ENCODE results near the gene C2CD2. TPM values are rescaled to one million over a fixed set of nuclear protein-coding genes. Genes with fewer than 3 reads are reported as not detected.

The C2CD2 gene
- total RNA-seq, 4 donors from 2014 or later: 37.5 to 63.9 (median 51.6) TPM

DNA sequence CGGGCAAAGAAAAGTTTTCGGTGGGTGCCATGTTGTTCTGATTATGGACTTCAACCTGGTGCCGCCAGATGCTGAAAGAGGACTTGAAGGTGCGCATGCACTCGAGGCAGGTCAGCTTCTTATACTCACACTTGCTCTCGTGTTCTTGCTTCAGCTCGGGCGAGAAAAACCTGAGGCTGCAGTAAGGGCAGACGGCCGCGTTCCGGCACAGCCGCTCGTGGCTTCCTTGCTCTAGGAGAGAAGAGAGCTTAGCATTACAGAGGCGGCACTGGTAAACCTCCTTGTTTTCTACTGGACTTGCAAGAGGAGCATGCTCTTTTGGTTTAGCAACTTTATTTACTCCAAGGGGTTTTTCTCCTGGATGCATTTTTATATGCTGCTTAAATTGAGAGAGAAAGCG is 37.8 kb upstream of the C2CD2 start:
- WGBS, 2 donors: 97 to 99% methylated on average over 16 of the region's 16 CpGs
- Histone ChIP-seq H3K4me3 (no peak overlapping the region), H3K27me3 (no peaks in the 10 kb centered on the region), H3K4me1 (no peaks in the 10 kb centered on the region), H3K27ac (no peak overlapping the region), H3K9me3 (peaks cover 0 to 6% (median 0%) of the 10 kb centered on the region in 4 donors), H3K36me3 (peaks cover 0 to 62% (median 6%) of the 10 kb centered on the region in 3 donors)
- no peak for DNase-seq (ENCODE audit: low spot score in 2 of 2)
- TF ChIP-seq, protein P1, sequence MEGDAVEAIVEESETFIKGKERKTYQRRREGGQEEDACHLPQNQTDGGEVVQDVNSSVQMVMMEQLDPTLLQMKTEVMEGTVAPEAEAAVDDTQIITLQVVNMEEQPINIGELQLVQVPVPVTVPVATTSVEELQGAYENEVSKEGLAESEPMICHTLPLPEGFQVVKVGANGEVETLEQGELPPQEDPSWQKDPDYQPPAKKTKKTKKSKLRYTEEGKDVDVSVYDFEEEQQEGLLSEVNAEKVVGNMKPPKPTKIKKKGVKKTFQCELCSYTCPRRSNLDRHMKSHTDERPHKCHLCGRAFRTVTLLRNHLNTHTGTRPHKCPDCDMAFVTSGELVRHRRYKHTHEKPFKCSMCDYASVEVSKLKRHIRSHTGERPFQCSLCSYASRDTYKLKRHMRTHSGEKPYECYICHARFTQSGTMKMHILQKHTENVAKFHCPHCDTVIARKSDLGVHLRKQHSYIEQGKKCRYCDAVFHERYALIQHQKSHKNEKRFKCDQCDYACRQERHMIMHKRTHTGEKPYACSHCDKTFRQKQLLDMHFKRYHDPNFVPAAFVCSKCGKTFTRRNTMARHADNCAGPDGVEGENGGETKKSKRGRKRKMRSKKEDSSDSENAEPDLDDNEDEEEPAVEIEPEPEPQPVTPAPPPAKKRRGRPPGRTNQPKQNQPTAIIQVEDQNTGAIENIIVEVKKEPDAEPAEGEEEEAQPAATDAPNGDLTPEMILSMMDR (IDR thresholded peaks at IDR 0.05): no peak
- TF ChIP-seq POLR2A (IDR thresholded peaks at IDR 0.05) (no peak), EP300 (IDR thresholded peaks at IDR 0.05) (no peak)

DNA sequence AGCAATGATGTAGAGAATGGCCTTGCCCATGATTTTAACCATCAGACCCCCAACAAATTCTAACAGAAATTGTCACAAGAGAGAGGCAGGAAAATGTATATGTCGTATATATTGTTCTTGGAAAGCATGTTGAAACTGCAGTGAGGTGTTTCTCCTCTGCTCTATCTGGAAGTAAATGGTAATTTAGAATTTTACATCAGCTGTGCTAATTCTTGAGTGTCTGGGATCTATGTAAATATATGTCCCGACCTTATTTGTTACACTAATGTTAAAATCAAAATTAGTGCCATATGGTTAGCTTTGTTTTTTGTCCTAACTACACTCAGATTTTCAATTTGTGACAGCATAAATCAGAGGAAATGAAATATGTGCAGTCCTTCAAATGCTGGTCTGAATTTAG is 35.9 kb upstream of the C2CD2 start:
- WGBS, 2 donors: 94 to 98% methylated on average over 2 of the region's 2 CpGs
- H3K27ac ChIP-seq: no peak overlapping the region

DNA sequence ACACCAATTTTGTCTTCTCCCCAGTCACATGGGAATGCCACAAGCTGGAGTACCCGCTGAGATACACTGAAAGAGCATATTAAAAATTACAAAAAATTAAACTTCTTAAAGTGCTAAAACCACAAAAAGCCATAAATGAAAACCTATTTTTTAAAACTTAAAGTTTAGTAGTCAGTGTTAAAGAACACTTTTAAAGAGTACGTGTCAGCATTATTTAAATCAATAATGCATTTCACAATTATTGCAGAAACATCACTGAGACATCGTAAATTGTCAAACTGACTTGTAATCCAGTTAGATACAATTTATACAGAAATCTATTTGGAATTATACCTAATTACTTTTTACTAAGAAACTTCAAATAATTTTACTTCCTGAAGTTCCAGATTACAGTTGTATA is 33.5 kb upstream of the C2CD2 start:
- Histone ChIP-seq H3K4me3 (no peak overlapping the region), H3K4me1 (no peaks in the 10 kb centered on the region), H3K36me3 (peaks cover 0 to 20% (median 6%) of the 10 kb centered on the region in 3 donors), H3K9me3 (peaks cover 0 to 4% (median 0%) of the 10 kb centered on the region in 4 donors), H3K27ac (no peak overlapping the region), H3K27me3 (no peaks in the 10 kb centered on the region)
- TF ChIP-seq, protein P1 (IDR thresholded peaks at IDR 0.05): no peak
- TF ChIP-seq EP300 (IDR thresholded peaks at IDR 0.05): no peak
- TF ChIP-seq POLR2A (IDR thresholded peaks at IDR 0.05): no peak
- whole genome bisulfite sequencing, 2 donors: 89 to 92% methylated on average over 3 of the region's 3 CpGs
- DNase-seq (ENCODE audit: low spot score in 2 of 2): no peak

More for the DNA sequence above, 35.9 kb upstream of the C2CD2 start:
- Histone ChIP-seq H3K9me3 (no peaks in the 10 kb centered on the region), H3K4me3 (no peak overlapping the region), H3K36me3 (peaks cover 0 to 44% (median 6%) of the 10 kb centered on the region in 3 donors), H3K4me1 (no peaks in the 10 kb centered on the region), H3K27me3 (no peaks in the 10 kb centered on the region)
- TF ChIP-seq, protein P1 (IDR thresholded peaks at IDR 0.05): no peak
- no peak for TF ChIP-seq EP300 (IDR thresholded peaks at IDR 0.05)
- TF ChIP-seq POLR2A (IDR thresholded peaks at IDR 0.05): no peak
- no peak for DNase-seq (ENCODE audit: low spot score in 2 of 2)

DNA sequence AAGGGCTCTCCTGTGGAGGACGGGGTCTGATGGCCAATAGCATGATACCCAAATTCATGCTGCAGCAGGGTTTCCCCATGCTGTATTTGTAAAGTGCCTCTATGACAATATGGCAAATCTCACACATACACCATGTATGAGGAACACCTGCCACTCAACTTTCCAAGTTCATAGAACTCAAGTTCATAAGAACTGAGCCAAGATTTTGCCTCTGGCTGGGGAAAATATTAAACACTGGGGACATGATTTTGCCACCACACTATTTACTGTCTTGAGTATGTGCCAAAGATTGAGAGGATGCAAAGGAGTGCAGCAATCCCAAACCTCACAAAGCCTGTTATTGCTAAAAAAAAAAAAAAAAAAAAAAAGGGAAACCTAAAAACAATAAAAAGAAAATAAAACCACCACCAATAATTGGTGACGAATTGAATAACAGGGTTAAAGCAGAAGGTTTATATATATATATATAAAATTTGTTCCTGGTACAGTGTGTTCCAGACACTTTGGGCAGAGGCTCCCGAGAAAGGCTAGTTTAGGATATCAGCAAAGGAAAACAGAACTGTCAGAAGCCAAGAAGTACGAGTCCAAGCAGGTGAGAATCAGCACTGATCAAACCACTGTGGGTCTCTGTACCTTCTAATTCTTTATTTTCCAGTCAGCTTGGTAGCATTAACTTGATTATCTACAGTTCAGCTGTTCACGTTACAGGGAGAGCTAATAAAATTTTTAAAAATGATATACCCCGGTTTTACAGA is 32.0 kb upstream of the C2CD2 start:
- WGBS, 2 donors: 86 to 87% methylated on average over 6 of the region's 6 CpGs
- TF ChIP-seq POLR2A (IDR thresholded peaks at IDR 0.05): no peak
- TF ChIP-seq EP300 (IDR thresholded peaks at IDR 0.05): no peak
- TF ChIP-seq, protein P1 (IDR thresholded peaks at IDR 0.05): no peak
- no peak for DNase-seq (ENCODE audit: low spot score in 2 of 2)

DNA sequence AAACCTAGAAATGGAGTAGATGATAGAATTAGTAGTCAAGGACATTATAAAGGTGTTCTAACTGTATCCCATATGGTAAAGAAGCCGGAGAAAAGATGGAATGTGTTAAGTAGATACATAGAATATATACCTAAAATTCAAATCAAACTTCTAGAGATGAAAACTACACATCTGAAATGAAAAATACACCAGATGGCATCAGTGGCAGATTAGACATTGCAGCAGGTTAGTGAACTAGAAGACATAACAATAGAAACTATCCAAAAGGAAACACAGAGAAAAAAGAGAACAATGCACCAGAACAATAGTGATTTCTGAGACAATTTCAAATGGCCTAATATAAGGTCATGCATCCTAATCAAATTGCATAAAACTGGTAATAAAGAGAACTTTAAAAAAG is 29.4 kb upstream of the C2CD2 start:
- peaks cover 0 to 13% (median 0%) of the 10 kb centered on the region in 4 donors for H3K9me3 ChIP-seq
- TF ChIP-seq, protein P1 (IDR thresholded peaks at IDR 0.05): no peak
- no peak for TF ChIP-seq EP300 (IDR thresholded peaks at IDR 0.05)
- TF ChIP-seq POLR2A (IDR thresholded peaks at IDR 0.05): no peak
- DNase-seq (ENCODE audit: low spot score in 2 of 2): no peak
- H3K4me3 ChIP-seq: no peak overlapping the region
- WGBS, 2 donors: 98 to 100% methylated on average over 1 of the region's 1 CpG
- H3K27me3 ChIP-seq: no peaks in the 10 kb centered on the region
- no peak overlapping the region for H3K27ac ChIP-seq
- no peaks in the 10 kb centered on the region for H3K4me1 ChIP-seq
- H3K36me3 ChIP-seq: no peaks in the 10 kb centered on the region

More for the DNA sequence above, 32.0 kb upstream of the C2CD2 start:
- H3K9me3 ChIP-seq: peaks cover 0 to 4% (median 0%) of the 10 kb centered on the region in 4 donors
- peaks cover 0 to 6% (median 0%) of the 10 kb centered on the region in 3 donors for H3K36me3 ChIP-seq
- H3K27me3 ChIP-seq: no peaks in the 10 kb centered on the region
- no peak overlapping the region for H3K4me3 ChIP-seq
- H3K27ac ChIP-seq: no peak overlapping the region
- no peaks in the 10 kb centered on the region for H3K4me1 ChIP-seq

Data from tibial nerve (tissue), 4 donors.